GM06990 (cell line): ENCODE data around the gene FGF4.

Experiments
- DNase-seq: peaks from one replicate; pipeline ENCODE4 v3.0.0-alpha.2; 2011; ENCODE audit not compliant: insufficient read length; ENCODE audit errors: extremely low read depth
- H3K27me3 ChIP-seq: replicated peaks from 2 replicates; pipeline ENCODE4 v1.6.0; 2011; ENCODE audit warnings: low read length; ENCODE audit not compliant: control insufficient read depth, insufficient read depth
- H3K36me3 ChIP-seq: 2 replicates; pipeline ENCODE4 v1.5.1; 2011; ENCODE audit warnings: low read length; ENCODE audit not compliant: control insufficient read depth, insufficient read depth
- H3K4me3 ChIP-seq: replicated peaks from 2 replicates; pipeline ENCODE4 v1.5.1; 2011; ENCODE audit warnings: low read depth, mild to moderate bottlenecking, control low read depth, low read length
- CTCF ChIP-seq: IDR thresholded peaks from 2 replicates; pipeline ENCODE4 v1.5.1; 2011; ENCODE audit warnings: low read length, control low read depth, mild to moderate bottlenecking, inconsistent platforms; ENCODE audit not compliant: insufficient read depth, poor library complexity, severe bottlenecking

The FGF4 gene

GRCh38 chr11:69734841-69735240 is 40.3 kb downstream of the FGF4 start:
- no peak for TF ChIP-seq CTCF
- Histone ChIP-seq H3K27me3 (no peaks in the 10 kb centered on the region; the same call in 1 of the 2 replicates), H3K36me3 (no peaks in the 10 kb centered on the region), H3K4me3 (no peak overlapping the region)
- no peak for DNase-seq

GRCh38 chr11:69734367-69734766 is 40.8 kb downstream of the FGF4 start:
- H3K27me3 ChIP-seq: no peaks in the 10 kb centered on the region; the same call in 1 of the 2 replicates
- no peak overlapping the region for H3K4me3 ChIP-seq
- no peak for TF ChIP-seq CTCF
- no peak for DNase-seq
- no peaks in the 10 kb centered on the region for H3K36me3 ChIP-seq

- Histone ChIP-seq H3K27me3 (no peaks in the 10 kb centered on the region; the same call in 1 of the 2 replicates), H3K4me3 (no peak overlapping the region), H3K36me3 (no peaks in the 10 kb centered on the region)
- DNase-seq: no peak
- no peak for TF ChIP-seq CTCF
These were observed 42.2 kb downstream of the FGF4 start for GRCh38 chr11:69732910-69733309.

- Histone ChIP-seq H3K4me3 (no peak overlapping the region), H3K36me3 (no peaks in the 10 kb centered on the region), H3K27me3 (no peaks in the 10 kb centered on the region; the same call in none of the 2 replicates)
- no peak for TF ChIP-seq CTCF
- DNase-seq: no peak
These were observed 44.0 kb downstream of the FGF4 start for GRCh38 chr11:69731110-69731509.

- no peak for DNase-seq
- Histone ChIP-seq H3K4me3 (no peak overlapping the region), H3K27me3 (no peaks in the 10 kb centered on the region; the same call in none of the 2 replicates), H3K36me3 (no peaks in the 10 kb centered on the region)
- no peak for TF ChIP-seq CTCF
These were observed 44.6 kb downstream of the FGF4 start for GRCh38 chr11:69730500-69730899.

GRCh38 chr11:69729252-69729651 is 45.9 kb downstream of the FGF4 start:
- no peaks in the 10 kb centered on the region for H3K36me3 ChIP-seq
- H3K27me3 ChIP-seq: no peaks in the 10 kb centered on the region; the same call in none of the 2 replicates
- no peak overlapping the region for H3K4me3 ChIP-seq
- no peak for DNase-seq
- TF ChIP-seq CTCF: no peak
